SK-N-SH treated with all-trans-retinoic acid at 6 μM for 48 hours (cell line): ENCODE data around the gene SLC6A4.

Experiments used
- ARNTL ChIP-seq: fragments of 450-650 bp; formaldehyde crosslinking; IDR thresholded peaks from 2 replicates; pipeline ENCODE4 v1.5.0; 2020; ENCODE audit warnings: low read depth, mild to moderate bottlenecking, moderate library complexity, borderline replicate concordance
- CSDC2 ChIP-seq: fragments of 250-450 bp; sonication (Bioruptor Pico); IDR thresholded peaks from 2 replicates; pipeline ENCODE4 v1.5.0; 2020; ENCODE audit warnings: mild to moderate bottlenecking, moderate library complexity
- ISL1 ChIP-seq: fragments of 250-450 bp; sonication (Bioruptor Pico); IDR thresholded peaks from 2 replicates; pipeline ENCODE4 v2.1.2; 2022; ENCODE audit warnings: mild to moderate bottlenecking, moderate library complexity
- POU6F1 ChIP-seq: fragments of 250-450 bp; sonication (Bioruptor Pico); IDR thresholded peaks from 2 replicates; pipeline ENCODE4 v1.8.0; 2021; ENCODE audit warnings: low read depth, mild to moderate bottlenecking, moderate library complexity, borderline replicate concordance
- ZC3H10 ChIP-seq: fragments of 250-450 bp; sonication (Bioruptor Pico); IDR thresholded peaks from 2 replicates; pipeline ENCODE4 v1.5.1; 2021; ENCODE audit warnings: mild to moderate bottlenecking, moderate library complexity
- ZFP3 ChIP-seq: fragments of 250-450 bp; sonication (Bioruptor Pico); IDR thresholded peaks from 2 replicates; pipeline ENCODE4 v1.5.0; 2020; ENCODE audit warnings: mild to moderate bottlenecking, moderate library complexity
- ZNF565 ChIP-seq: fragments of 450-650 bp; formaldehyde crosslinking; conservative IDR thresholded peaks from 2 replicates; pipeline ENCODE4 v1.5.0; 2020; ENCODE audit warnings: low read depth, mild to moderate bottlenecking, moderate library complexity

GRCh38 chr17:30243002-30243401 is 7.5 kb upstream of the SLC6A4 start:
- TF ChIP-seq POU6F1 (CRISPR knock-in tag) (no peak), ZC3H10 (CRISPR knock-in tag) (no peak), ZNF565 (CRISPR knock-in tag) (no peak), ARNTL (no peak), ISL1 (CRISPR knock-in tag) (no peak), CSDC2 (CRISPR knock-in tag) (no peak), ZFP3 (CRISPR knock-in tag) (no peak)
